ENCODE measurements around the gene BPIFB4.

The BPIFB4 gene

DNA sequence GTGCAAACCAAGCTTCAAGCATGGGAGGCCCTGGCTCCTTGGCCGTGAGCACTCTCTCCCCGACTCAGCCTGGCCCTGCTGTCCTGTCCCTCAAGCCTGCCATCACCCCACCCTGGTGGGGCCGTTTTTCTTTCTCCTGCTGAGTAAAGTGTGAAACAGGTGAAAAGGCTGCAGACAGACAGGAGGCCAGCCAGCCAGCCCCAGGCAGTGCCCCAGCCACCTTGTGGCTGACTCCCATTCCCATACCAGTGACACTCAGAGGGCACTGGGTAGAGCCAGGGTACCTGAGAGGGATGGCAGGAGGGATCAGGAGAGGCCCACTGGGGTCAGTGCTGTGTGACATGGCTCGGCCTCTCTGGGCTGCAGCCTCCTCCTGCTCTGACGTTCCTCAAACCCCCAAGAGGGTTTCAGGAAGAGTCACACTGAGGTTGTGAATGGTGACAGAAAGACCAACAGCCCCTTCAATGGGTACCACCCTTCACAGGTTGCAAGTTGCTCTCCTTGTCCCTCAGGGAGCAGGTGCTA lies 52.6 kb downstream of the BPIFB4 start:
- H4K8ac ChIP-seq (ENCODE audit: low read depth, low read length), result no peak overlapping the region
- no CpG with 5 or more reads among the region's 5 CpGs for WGBS (ENCODE audit: extremely low coverage, insufficient coverage, low lambda C conversion rate)
- no peak overlapping the region for H3K4me3 ChIP-seq (ENCODE audit: low read length)
- H3K56ac ChIP-seq (ENCODE audit: low read length), result no peak overlapping the region
- no peak overlapping the region for H3K18ac ChIP-seq (ENCODE audit: low read length)
- no peak overlapping the region for H3K23ac ChIP-seq (ENCODE audit: low read length)
- H2AK5ac ChIP-seq (ENCODE audit: low read length), result no peak overlapping the region
- H3K36me3 ChIP-seq (ENCODE audit: control insufficient read depth, insufficient read depth, low read length), result no peaks in the 10 kb centered on the region
- H3K79me2 ChIP-seq (ENCODE audit: control insufficient read depth, insufficient read depth, low read length), result no peaks in the 10 kb centered on the region
- no peak overlapping the region for H2BK5ac ChIP-seq (ENCODE audit: low read length)
- no peak overlapping the region for H3K4me2 ChIP-seq (ENCODE audit: low read length)
- no peaks in the 10 kb centered on the region for H3K4me1 ChIP-seq (ENCODE audit: control insufficient read depth, low read depth, low read length)
- H3K27me3 ChIP-seq (ENCODE audit: insufficient read depth, low read length, poor library complexity), result no peaks in the 10 kb centered on the region
- H3K9ac ChIP-seq (ENCODE audit: low read length), result no peak overlapping the region
- no peaks in the 10 kb centered on the region for H3K79me1 ChIP-seq (ENCODE audit: low read length)
- H4K5ac ChIP-seq (ENCODE audit: low read length), result no peak overlapping the region
- H3K4ac ChIP-seq (ENCODE audit: low read depth, low read length), result no peak overlapping the region
- H3K27ac ChIP-seq (ENCODE audit: low read depth, low read length), result no peak overlapping the region
- no peak for DNase-seq
- no peak overlapping the region for H2BK15ac ChIP-seq (replicated peaks; ENCODE audit: low read depth)
- H2BK120ac ChIP-seq (ENCODE audit: low read depth, low read length), result no peak overlapping the region

DNA sequence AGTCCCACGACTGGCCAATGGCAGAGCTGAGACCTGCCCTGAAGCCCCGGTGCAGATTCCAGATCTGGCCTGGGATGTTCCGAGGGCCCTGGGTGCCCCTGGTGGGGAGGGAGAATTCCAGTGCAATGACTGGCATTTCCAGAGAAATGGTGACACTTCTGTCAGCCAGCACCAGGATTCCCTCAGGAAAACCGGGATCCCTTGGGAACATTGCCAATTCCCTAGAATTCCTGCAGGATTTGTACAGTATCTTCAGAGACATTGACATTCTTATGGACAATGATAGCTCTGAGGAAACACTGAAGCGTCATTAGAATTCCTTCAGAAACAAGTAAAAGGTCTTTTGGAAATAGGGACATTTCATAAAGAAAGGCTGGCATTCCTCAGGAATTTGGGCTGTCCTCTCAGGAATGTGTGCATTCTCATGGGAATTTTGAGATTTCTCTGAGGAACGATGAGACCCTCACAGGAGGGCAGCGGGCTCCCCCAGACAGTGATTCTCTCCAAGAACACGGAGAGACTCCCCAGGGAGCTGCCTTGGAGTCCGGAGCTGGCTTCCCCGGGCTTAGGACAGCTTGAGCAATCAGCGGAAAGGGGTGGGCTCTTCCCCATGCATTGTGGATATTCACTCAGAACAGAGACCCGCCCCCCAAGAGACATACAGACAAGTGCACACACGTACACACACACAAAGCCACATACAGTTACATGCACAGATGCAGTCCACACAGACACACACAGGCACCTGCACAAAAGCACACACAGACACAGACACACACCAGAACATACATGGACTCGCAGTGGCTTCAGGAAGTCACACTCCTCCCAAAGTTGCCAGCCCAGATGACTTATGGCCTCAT lies 53.3 kb downstream of the BPIFB4 start:
- no peak overlapping the region for H4K5ac ChIP-seq (ENCODE audit: low read length)
- H4K8ac ChIP-seq (ENCODE audit: low read depth, low read length), result no peak overlapping the region
- peak; percentile 50 for DNase-seq
- no peak overlapping the region for H2AK5ac ChIP-seq (ENCODE audit: low read length)
- H3K79me2 ChIP-seq (ENCODE audit: control insufficient read depth, insufficient read depth, low read length), result no peaks in the 10 kb centered on the region
- H2BK5ac ChIP-seq (ENCODE audit: low read length), result no peak overlapping the region
- H2BK15ac ChIP-seq (replicated peaks; ENCODE audit: low read depth), result no peak overlapping the region
- no peak overlapping the region for H3K4me2 ChIP-seq (ENCODE audit: low read length)
- no peak overlapping the region for H3K4ac ChIP-seq (ENCODE audit: low read depth, low read length)
- H3K27me3 ChIP-seq (ENCODE audit: insufficient read depth, low read length, poor library complexity), result no peaks in the 10 kb centered on the region
- no peaks in the 10 kb centered on the region for H3K36me3 ChIP-seq (ENCODE audit: control insufficient read depth, insufficient read depth, low read length)
- no peaks in the 10 kb centered on the region for H3K79me1 ChIP-seq (ENCODE audit: low read length)
- H3K18ac ChIP-seq (ENCODE audit: low read length), result no peak overlapping the region
- H2BK120ac ChIP-seq (ENCODE audit: low read depth, low read length), result no peak overlapping the region
- H3K9ac ChIP-seq (ENCODE audit: low read length), result no peak overlapping the region
- no peak overlapping the region for H3K23ac ChIP-seq (ENCODE audit: low read length)
- no peaks in the 10 kb centered on the region for H3K4me1 ChIP-seq (ENCODE audit: control insufficient read depth, low read depth, low read length)
- no peak overlapping the region for H3K4me3 ChIP-seq (ENCODE audit: low read length)
- H3K27ac ChIP-seq (ENCODE audit: low read depth, low read length), result no peak overlapping the region
- H3K56ac ChIP-seq (ENCODE audit: low read length), result no peak overlapping the region
- no CpG with 5 or more reads among the region's 14 CpGs for WGBS (ENCODE audit: extremely low coverage, insufficient coverage, low lambda C conversion rate)

DNA sequence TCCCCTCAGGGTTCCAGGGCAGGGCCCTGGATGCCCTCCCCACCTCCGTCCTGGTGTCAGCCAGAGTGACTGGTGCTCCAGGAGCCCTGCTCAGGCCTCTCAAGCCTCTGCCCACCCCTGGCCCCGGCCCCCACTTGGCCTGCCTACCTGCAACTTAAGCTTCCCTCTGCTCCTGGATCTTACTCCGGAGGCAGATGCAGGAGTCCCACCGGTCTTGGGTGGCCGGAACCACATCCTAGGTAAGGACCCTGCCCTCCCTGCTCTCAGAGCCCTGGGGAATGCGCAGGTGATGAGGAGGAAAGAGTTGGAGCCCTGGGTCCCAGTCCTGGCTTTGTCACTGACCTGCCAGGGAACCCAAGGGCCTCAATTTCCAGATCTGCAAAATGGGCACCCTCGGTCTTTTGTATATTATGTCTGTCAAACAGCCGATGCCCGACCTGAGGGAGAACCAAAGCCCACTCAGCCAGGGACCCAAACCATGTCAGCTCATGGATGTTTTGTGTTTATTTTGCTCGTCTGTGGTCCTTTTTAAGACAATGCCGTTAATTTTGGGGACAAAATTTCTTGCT lies 54.0 kb downstream of the BPIFB4 start:
- Histone ChIP-seq H3K27me3 (ENCODE audit: insufficient read depth, low read length, poor library complexity) (no peaks in the 10 kb centered on the region), H3K4ac (ENCODE audit: low read depth, low read length) (no peak overlapping the region), H3K23ac (ENCODE audit: low read length) (no peak overlapping the region), H3K4me2 (ENCODE audit: low read length) (no peak overlapping the region), H3K79me1 (ENCODE audit: low read length) (no peaks in the 10 kb centered on the region), H2BK15ac (replicated peaks; ENCODE audit: low read depth) (no peak overlapping the region), H3K9ac (ENCODE audit: low read length) (no peak overlapping the region), H2AK5ac (ENCODE audit: low read length) (no peak overlapping the region), H3K18ac (ENCODE audit: low read length) (no peak overlapping the region), H2BK5ac (ENCODE audit: low read length) (no peak overlapping the region), H3K56ac (ENCODE audit: low read length) (no peak overlapping the region), H3K36me3 (ENCODE audit: control insufficient read depth, insufficient read depth, low read length) (no peaks in the 10 kb centered on the region), H3K4me3 (ENCODE audit: low read length) (no peak overlapping the region), H3K79me2 (ENCODE audit: control insufficient read depth, insufficient read depth, low read length) (no peaks in the 10 kb centered on the region), H4K5ac (ENCODE audit: low read length) (no peak overlapping the region), H2BK120ac (ENCODE audit: low read depth, low read length) (no peak overlapping the region), H4K8ac (ENCODE audit: low read depth, low read length) (no peak overlapping the region), H3K4me1 (ENCODE audit: control insufficient read depth, low read depth, low read length) (no peaks in the 10 kb centered on the region), H3K27ac (ENCODE audit: low read depth, low read length) (no peak overlapping the region)
- no peak for DNase-seq
- WGBS (ENCODE audit: extremely low coverage, insufficient coverage, low lambda C conversion rate), result no CpG with 5 or more reads among the region's 11 CpGs

DNA sequence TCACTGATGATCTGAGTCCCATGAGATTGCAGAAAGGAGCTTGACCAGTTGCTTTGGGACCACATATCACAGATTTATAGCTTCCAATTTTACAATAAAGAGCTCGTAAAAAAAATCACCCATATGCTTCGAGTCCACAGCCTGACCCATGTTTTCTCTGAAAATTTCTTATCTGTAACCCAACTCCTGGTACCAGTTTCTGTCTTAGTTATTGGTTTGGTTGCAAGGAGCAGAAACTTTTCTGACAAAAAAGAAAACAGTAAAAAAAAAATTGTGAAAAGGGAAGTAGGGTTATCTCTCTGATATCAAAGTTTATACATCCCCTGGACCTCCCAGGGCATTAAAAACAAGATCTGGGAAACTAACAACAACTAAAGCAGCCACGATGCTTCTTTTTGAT lies 57.8 kb downstream of the BPIFB4 start:
- H3K4me1 ChIP-seq (ENCODE audit: control insufficient read depth, low read depth, low read length), result no peaks in the 10 kb centered on the region
- no peak overlapping the region for H3K27ac ChIP-seq (ENCODE audit: low read depth, low read length)
- no peak overlapping the region for H3K18ac ChIP-seq (ENCODE audit: low read length)
- no peak overlapping the region for H2BK120ac ChIP-seq (ENCODE audit: low read depth, low read length)
- no peak overlapping the region for H4K5ac ChIP-seq (ENCODE audit: low read length)
- no peaks in the 10 kb centered on the region for H3K79me2 ChIP-seq (ENCODE audit: control insufficient read depth, insufficient read depth, low read length)
- no peak overlapping the region for H4K8ac ChIP-seq (ENCODE audit: low read depth, low read length)
- H2BK15ac ChIP-seq (replicated peaks; ENCODE audit: low read depth), result no peak overlapping the region
- no CpG with 5 or more reads among the region's 3 CpGs for WGBS (ENCODE audit: extremely low coverage, insufficient coverage, low lambda C conversion rate)
- no peak overlapping the region for H3K4me2 ChIP-seq (ENCODE audit: low read length)
- no peak overlapping the region for H2AK5ac ChIP-seq (ENCODE audit: low read length)
- no peak overlapping the region for H3K9ac ChIP-seq (ENCODE audit: low read length)
- no peak overlapping the region for H3K4me3 ChIP-seq (ENCODE audit: low read length)
- H3K79me1 ChIP-seq (ENCODE audit: low read length), result no peaks in the 10 kb centered on the region
- no peak for DNase-seq
- H2BK5ac ChIP-seq (ENCODE audit: low read length), result no peak overlapping the region
- H3K36me3 ChIP-seq (ENCODE audit: control insufficient read depth, insufficient read depth, low read length), result no peaks in the 10 kb centered on the region
- H3K23ac ChIP-seq (ENCODE audit: low read length), result no peak overlapping the region
- H3K4ac ChIP-seq (ENCODE audit: low read depth, low read length), result no peak overlapping the region
- H3K56ac ChIP-seq (ENCODE audit: low read length), result no peak overlapping the region
- H3K27me3 ChIP-seq (ENCODE audit: insufficient read depth, low read length, poor library complexity), result no peaks in the 10 kb centered on the region

GRCh38 chr20:33139467-33139866 lies 60.0 kb downstream of the BPIFB4 start:
- Histone ChIP-seq H3K36me3 (ENCODE audit: control insufficient read depth, insufficient read depth, low read length) (no peaks in the 10 kb centered on the region), H3K79me1 (ENCODE audit: low read length) (no peaks in the 10 kb centered on the region), H3K27me3 (ENCODE audit: insufficient read depth, low read length, poor library complexity) (no peaks in the 10 kb centered on the region), H3K23ac (ENCODE audit: low read length) (no peak overlapping the region), H2BK5ac (ENCODE audit: low read length) (no peak overlapping the region), H2AK5ac (ENCODE audit: low read length) (no peak overlapping the region), H3K27ac (ENCODE audit: low read depth, low read length) (no peak overlapping the region), H3K9ac (ENCODE audit: low read length) (no peak overlapping the region), H3K79me2 (ENCODE audit: control insufficient read depth, insufficient read depth, low read length) (no peaks in the 10 kb centered on the region), H4K5ac (ENCODE audit: low read length) (no peak overlapping the region), H3K4ac (ENCODE audit: low read depth, low read length) (no peak overlapping the region), H3K4me2 (ENCODE audit: low read length) (no peak overlapping the region), H3K56ac (ENCODE audit: low read length) (no peak overlapping the region), H3K4me1 (ENCODE audit: control insufficient read depth, low read depth, low read length) (no peaks in the 10 kb centered on the region), H2BK15ac (replicated peaks; ENCODE audit: low read depth) (no peak overlapping the region), H3K18ac (ENCODE audit: low read length) (no peak overlapping the region), H4K8ac (ENCODE audit: low read depth, low read length) (no peak overlapping the region), H2BK120ac (ENCODE audit: low read depth, low read length) (no peak overlapping the region), H3K4me3 (ENCODE audit: low read length) (no peak overlapping the region)
- no peak for DNase-seq
